GF-D8 (cell line): ENCODE measurements around the gene TNRC18.
"Not testable (repeated sequence)": the region's sequence is repeated elsewhere in the genome, so short reads cannot be mapped to it uniquely, and the experiment has no call there.

Experiments
- DNase-seq: peaks from one replicate; lab custom pipeline; 2025; lab: John Stamatoyannopoulos, UW

Gene TNRC18

DNA sequence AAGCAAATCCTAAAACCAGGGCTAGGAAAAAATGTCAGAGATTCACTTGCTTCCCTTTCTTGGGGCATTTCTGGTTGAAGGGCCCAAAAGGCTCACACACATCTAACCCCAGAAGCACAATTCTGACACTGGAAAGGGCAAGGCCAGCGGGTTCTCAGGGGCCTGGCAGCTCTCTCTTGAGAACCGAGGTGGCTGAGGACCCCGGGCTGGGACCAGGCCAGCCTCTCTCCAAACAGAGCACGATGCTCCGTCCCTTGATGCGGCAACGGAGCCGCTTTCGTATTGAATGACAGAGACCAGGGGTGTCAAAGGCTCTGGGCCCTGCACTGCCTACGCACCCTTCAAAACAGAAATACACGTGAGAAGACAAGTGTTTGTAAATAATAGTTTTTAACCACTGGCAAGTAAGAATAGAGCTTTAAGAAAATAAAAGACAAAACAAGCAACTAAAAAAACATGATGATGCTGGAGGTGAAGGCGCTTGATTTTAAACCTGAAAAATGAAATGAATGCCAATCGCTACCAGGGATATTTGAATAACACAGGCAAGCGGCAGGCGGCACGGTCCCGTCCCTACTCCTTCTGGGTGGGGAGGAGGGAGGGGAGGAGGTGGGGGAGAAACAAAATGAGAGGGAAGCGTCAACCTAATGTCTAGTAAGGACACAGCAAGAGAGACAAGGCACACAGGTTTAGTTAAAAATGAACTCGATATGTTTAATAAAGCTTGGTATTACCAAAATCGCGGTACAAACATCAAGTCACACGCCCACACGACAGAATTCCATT lies 72.8 kb downstream of the TNRC18 start:
- no peak for DNase-seq

DNA sequence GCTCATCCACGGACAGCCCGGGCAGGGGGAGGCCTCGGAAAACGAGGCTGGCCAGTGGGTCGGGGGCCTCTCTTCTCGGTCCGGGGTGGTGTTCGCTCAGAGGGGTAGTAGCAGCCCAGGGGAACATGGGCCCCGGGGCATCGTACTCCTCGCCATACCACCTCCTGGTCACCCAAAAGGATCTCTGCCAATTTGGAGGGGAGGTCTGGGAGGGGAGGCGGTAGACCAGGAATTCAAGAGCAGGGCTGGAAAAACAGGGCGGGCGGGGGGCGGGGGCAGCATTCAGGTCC lies 73.5 kb downstream of the TNRC18 start:
- DNase-seq = no peak

DNA sequence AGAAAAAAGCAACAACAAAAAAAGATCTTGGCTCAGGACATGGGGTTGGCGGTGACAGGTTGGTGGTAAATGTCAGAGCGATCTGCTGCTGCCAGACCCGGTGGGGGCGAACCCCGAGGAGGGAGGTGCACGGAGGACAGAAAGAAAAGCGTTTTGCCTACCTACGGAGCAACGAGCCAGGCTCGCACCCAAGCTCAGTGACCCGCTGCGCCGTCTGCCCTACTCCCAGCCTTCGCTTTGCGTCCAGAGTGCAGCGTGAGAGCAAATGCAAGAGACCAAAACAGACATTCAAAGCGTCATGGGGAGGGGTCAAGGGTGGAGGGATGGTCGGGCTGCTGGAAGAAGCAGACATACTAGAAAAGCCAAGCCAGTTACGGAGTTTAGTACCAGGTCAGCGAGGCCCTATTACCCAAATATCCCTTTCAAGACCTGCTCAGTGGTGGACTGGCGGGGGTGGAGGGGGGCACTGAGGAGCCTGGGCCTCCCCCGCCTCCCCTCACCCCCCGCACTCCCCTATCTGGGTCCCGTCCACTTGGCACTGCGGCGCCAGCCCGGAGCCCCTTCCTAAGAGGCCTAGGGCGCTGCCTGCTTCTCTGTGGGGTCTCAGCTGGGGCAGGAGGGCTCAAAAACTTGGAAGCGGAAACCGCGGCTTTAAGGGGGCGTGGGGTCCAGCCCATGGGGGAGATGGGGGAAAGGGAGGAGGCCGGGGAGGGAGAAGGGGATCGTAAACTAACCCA lies 74.0 kb downstream of the TNRC18 start:
- no peak for DNase-seq

GRCh38 chr7:5349005-5349380 lies 74.6 kb downstream of the TNRC18 start:
- no peak for DNase-seq

- no peak for DNase-seq
Measured at GRCh38 chr7:5348134-5349004, 75.3 kb downstream of the TNRC18 start.

- DNase-seq = no peak
Measured at GRCh38 chr7:5345671-5346070, 78.0 kb downstream of the TNRC18 start.

DNA sequence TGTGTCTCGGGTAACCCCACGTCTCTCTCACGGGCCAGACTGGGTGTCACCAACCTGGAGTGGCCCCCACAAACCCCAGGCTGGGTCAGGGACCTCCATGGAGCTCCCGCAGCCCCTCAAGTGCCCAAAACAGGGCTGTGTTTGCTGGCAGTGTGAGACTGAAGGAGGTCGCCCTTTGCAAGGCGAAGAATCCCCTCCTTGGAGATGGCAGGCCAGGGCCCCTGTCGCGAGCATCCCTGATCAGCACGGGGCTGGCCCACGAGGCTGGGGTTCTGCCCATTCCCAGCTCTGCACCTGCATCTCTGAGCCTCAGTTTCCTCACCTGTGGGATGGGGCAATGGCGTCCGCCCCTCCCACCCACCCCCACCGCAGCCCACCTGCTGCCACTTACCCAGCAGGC lies 78.5 kb downstream of the TNRC18 start:
- no peak for DNase-seq

DNA sequence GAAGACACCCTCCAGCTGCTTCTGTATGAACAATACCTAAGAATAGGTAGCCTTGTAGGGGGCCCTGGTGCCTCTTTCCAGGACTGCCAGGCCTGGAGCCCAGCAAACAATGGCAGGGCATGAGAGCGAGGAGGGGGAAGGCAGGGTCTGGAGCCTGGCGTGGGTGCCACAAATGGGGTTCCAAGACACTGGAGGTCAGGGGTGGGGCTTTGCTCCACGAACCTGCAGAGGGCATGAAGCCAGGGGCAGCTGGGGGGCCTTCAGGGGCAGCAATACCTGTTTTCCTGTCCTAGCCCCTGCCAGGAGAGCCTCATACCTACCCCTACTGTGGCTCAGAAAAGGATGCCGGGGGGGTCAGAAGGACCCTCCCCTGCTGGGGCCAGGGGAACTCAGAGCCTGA lies 79.3 kb downstream of the TNRC18 start:
- DNase-seq = no peak

DNA sequence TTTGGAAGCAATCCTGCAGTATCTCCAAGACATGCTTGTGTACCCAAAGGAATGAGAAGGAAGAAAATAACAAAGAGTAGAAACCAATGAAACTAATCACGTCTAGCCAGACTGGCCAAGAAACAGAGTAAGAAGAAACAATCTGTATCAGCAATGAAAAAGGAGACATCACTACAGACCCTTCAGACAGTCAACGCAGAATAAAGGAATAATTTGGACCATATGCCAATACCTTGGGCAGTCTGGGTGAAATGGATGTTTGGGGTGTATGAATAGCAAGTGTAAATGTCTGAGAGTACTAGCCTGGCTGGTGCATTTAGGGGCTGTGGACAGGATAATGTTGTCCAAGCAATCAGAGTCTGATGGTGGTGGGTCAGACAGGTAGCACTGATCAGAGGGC lies 79.8 kb downstream of the TNRC18 start:
- no peak for DNase-seq

- no peak for DNase-seq
Measured at GRCh38 chr7:5342631-5343030, 81.0 kb downstream of the TNRC18 start.

DNA sequence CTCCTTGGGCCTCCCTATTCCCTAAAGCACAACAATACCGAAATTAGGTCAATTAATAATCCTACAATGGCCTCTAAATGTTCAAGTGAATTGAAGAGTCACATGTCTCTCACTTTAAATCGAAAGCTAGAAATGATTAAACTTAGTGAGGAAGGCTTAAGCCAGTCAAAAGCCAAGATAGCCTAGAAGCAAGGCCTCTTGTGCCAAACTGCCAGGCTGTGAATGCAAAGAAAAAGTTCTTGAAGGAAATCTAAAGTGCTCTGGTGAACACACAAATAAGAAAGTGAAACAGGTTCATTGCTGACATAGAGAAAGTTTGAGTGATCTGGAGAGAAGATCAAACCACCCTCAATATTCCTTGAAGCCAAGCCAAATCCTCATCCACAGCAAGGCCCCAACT lies 83.7 kb downstream of the TNRC18 start:
- no peak for DNase-seq

DNA sequence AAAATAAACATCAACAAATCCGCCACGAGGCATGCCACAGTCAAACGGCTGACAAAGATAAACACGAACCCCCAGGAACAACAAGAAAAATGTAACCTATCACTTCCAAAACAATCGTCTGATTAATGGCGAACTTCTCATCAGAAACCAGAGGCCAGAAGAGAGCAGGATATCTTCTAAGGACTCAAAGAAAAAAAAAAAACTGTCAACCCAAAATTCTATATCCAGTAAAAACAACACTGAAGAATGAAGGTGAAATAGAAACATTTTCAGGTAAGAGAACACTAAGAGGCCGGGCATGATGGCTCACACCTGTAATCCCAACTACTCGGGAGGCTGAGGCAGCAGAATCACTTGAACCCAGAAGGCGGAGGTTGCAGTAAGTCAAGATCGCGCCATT lies 86.6 kb downstream of the TNRC18 start:
- DNase-seq = no peak

DNA sequence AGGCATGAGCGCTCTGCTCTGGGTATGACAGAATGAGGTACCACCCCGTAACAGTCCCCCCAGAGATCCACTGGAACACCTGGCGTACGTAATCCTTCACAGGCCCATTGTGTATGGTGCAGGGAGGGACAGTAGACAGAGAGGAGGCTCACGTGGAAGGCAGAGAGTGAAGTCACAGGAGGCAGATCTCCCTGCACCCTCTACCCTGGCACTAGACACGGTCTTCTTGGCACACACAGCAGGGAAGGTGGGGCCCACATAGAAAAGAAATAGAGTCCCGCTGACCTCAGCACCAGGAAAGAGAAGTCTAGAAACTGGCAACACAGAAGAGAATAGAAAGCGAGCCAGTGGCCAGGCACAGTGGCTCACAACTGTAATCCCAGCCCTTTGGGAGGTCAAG lies 89.0 kb downstream of the TNRC18 start:
- no peak for DNase-seq

GRCh38 chr7:5333121-5334045 lies 90.3 kb downstream of the TNRC18 start:
- no peak for DNase-seq

DNA sequence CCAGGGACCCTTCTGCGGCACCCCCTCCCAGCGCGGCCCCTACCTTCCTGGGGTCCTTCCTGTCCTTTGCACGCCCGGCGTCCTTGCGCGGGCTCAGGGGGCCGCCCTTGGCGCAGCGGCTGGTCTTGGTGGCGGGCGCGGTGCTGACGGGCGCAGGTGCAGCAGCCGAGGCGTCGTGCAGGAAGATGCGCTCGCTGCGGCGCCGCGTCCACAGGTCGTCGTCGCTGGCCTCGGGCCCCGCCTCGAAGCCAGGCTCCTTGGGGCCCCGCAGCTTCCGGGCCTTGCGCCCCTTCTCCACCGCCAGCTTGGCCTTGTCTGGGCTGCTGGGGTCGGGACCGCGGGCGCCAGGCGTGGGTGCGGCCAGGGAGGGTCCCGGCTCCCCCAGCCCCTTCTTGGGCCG lies 91.1 kb downstream of the TNRC18 start:
- no peak for DNase-seq

DNA sequence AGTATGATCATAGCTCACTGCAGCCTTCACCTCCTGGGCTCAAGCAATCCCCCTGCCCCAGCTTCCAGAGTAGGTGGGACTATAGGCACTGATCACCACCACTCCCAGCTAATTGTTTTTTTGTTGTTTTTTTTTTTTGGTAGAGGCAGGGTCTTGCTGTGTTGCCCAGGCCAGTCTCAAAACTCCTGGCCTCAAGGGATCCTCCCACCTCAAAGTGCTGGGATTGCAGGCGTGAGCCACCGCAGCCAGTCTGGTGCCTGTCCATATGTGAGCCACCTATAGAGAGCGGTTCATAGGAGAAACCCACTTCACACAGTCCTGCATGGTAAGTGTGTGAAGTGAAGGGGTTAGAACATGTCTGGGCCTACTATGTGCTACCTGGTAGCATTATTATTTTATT lies 93.3 kb downstream of the TNRC18 start:
- DNase-seq = no peak

- no peak for DNase-seq
Measured at GRCh38 chr7:5324961-5325360, 98.7 kb downstream of the TNRC18 start.

- not testable (repeated sequence) for DNase-seq
Measured at GRCh38 chr7:5323800-5324781, 99.5 kb downstream of the TNRC18 start.

GRCh38 chr7:5322621-5323410 lies 100.8 kb downstream of the TNRC18 start:
- DNase-seq = no peak
